Psoas muscle (tissue), 8 donors: ENCODE measurements around the gene NBL1. TPM values are rescaled to one million over a fixed set of nuclear protein-coding genes. Genes with fewer than 3 reads are reported as not detected.

Experiments used
- ATAC-seq, 4 donors: fragments of 200-7000 bp; cut with Tn5 transposase; one replicate each; pipeline ENCODE4 v1.9.1; 2020; ENCODE audit warnings: moderate library complexity in 3 of 4, mild to moderate bottlenecking in 2 of 4
- DNase-seq, 2 donors: peaks; one replicate each; pipeline ENCODE4 v3.0.0-alpha.2; 2020
- H3K27ac ChIP-seq: fragments of 200-600 bp; one replicate; pipeline ENCODE4 v1.8.0; 2022
- H3K27me3 ChIP-seq, 3 donors: fragments of 200-600 bp in 1 of 3; one replicate each; pipeline versions ENCODE4 v1.6.1 to v1.8.0; 2013 to 2022; ENCODE audit warnings: low read length in 2 of 3, mild to moderate bottlenecking in 2 of 3, moderate library complexity in 1 of 3; ENCODE audit not compliant: insufficient read depth in 3 of 3
- H3K36me3 ChIP-seq, 2 donors: fragments of 200-600 bp in 1 of 2; one replicate each; pipeline versions ENCODE4 v1.6.1 to v1.8.0; 2013 to 2022; ENCODE audit warnings: low read depth in 1 of 2, mild to moderate bottlenecking in 1 of 2, moderate library complexity in 1 of 2; ENCODE audit not compliant: insufficient read depth in 1 of 2
- H3K4me1 ChIP-seq: fragments of 200-600 bp; one replicate; pipeline ENCODE4 v1.8.0; 2022
- H3K4me3 ChIP-seq: fragments of 200-600 bp; one replicate; pipeline ENCODE4 v1.8.0; 2022; ENCODE audit warnings: mild to moderate bottlenecking
- H3K9me3 ChIP-seq: fragments of 200-600 bp; one replicate; pipeline ENCODE4 v1.8.0; 2022
- CTCF ChIP-seq: fragments of 200-600 bp; IDR thresholded peaks from one replicate; pipeline ENCODE4 v1.8.0; 2022; ENCODE audit warnings: antibody characterized with exemption
- WGBS, 3 donors: extraction: QIAGEN DNeasy Blood & Tissue Kit; methylation state at CpG; one replicate each; pipeline versions ENCODE4 v1.1.6 to v1.1.7; 2013; 5-methylcytosine and 5-hydroxymethylcytosine counted together
- intact Hi-C, 2 donors: fragments of 100-400 bp; cut with DNase I; formaldehyde crosslinking; loops; one replicate each; pipeline versions ENCODE4 v1.11.0 to v1.14.2; 2022
- polyA plus RNA-seq, 3 donors: library from polyadenylated mRNA; stranded (reverse); fragments of 200-250 nt; gene quantifications; one replicate each; pipeline ENCODE4 v1.2.3, GENCODE V29; 2013
- total RNA-seq, 4 donors: library from RNA; stranded (reverse); fragmentation: NEBNext Ultra II Directional in 2 of 4; extraction: Animal tissue kit (Norgen Biotek cat#: 25700) in 2 of 4; gene quantifications; one replicate each; pipeline versions ENCODE4 v1.2.1 to v1.2.4, GENCODE V29; 2021 to 2023
- donor health status: healthy with polysubstance abuse.
- donor health status: DM: no; HTN: no; CAD: no; lungs with moderate emphysema.
- donor health status: Bipolar disorder and iron deficiency.
- donor health status: healthy.
- donor health status: DM: yes; HTN: yes; CAD: no.
- donor health status: DM: no; HTN: no; CAD: no.
- donor health status: DM: no; HTN: no; CAD: no.
- donor health status: DM: yes; HTN: yes; CAD: no.

Gene NBL1
- total and polyA plus RNA-seq, 7 donors: 11.8 to 22.8 (median 13.0) TPM

GRCh38 chr1:19657511-19657910 is 13.4 kb downstream of the NBL1 start:
- Histone ChIP-seq H3K27me3 (peaks cover 0 to 3% (median 0%) of the 10 kb centered on the region in 3 donors), H3K36me3 (no peaks in the 10 kb centered on the region), H3K4me3 (no peak overlapping the region), H3K27ac (no peak overlapping the region), H3K4me1 (no peaks in the 10 kb centered on the region), H3K9me3 (no peaks in the 10 kb centered on the region)
- intact Hi-C loops: loop anchor here in 1 of 2 donors (2.0 to 10.0 kb wide), 3 partner anchors 273 to 403 kb away; partner anchors contain the start of genes EMC1 and MRTO4
- ATAC-seq (no peak), DNase-seq (peak in 1 of 2 donors; percentile 32)
- TF ChIP-seq CTCF: no peak
- WGBS, 3 donors: 87 to 90% (median 87%) methylated on average over 10 of the region's 10 CpGs

DNA sequence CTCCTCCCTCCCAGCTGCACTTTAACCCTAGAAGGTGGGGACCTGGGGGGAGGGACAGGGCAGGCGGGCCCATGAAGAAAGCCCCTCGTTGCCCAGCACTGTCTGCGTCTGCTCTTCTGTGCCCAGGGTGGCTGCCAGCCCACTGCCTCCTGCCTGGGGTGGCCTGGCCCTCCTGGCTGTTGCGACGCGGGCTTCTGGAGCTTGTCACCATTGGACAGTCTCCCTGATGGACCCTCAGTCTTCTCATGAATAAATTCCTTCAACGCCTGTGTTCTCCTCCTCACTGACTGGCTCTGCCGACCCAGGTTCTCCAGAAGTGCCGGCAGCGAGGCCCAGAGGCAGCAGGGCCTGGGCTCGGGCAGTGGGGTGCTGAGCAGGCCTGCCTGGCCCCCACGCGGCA is 14.1 kb downstream of the NBL1 start:
- Histone ChIP-seq H3K27me3 (peaks cover 0 to 6% (median 0%) of the 10 kb centered on the region in 3 donors), H3K4me3 (no peak overlapping the region), H3K4me1 (no peaks in the 10 kb centered on the region), H3K27ac (no peak overlapping the region), H3K36me3 (no peaks in the 10 kb centered on the region), H3K9me3 (no peaks in the 10 kb centered on the region)
- 85 to 94% (median 90%) methylated on average over 11 to 13 of the region's 13 CpGs for WGBS, 3 donors
- intact Hi-C loops: loop anchor here in 1 of 2 donors (10.0 kb wide), 2 partner anchors 273 to 403 kb away; partner anchors contain the start of genes EMC1 and MRTO4
- ATAC-seq (no peak), DNase-seq (peak in 1 of 2 donors; percentile 50)
- TF ChIP-seq CTCF: no peak

- intact Hi-C loops: loop anchor here in 1 of 2 donors (1.0 kb wide), 1 partner anchor 43 kb away; no protein-coding TSS in a partner anchor
- H3K9me3 ChIP-seq: no peaks in the 10 kb centered on the region
- no peaks in the 10 kb centered on the region for H3K4me1 ChIP-seq
- WGBS, 3 donors: 9 to 19% (median 13%) methylated on average over 9 of the region's 9 CpGs
- TF ChIP-seq CTCF: peak; percentile 78
- H3K27ac ChIP-seq: no peak overlapping the region
- peaks cover 0 to 38% (median 13%) of the 10 kb centered on the region in 3 donors for H3K27me3 ChIP-seq
- no peaks in the 10 kb centered on the region for H3K36me3 ChIP-seq
- ATAC-seq: peak in 1 of 4 donors; percentile 38
- DNase-seq: no peak
- no peak overlapping the region for H3K4me3 ChIP-seq
These were observed 17.7 kb downstream of the NBL1 start for GRCh38 chr1:19661721-19662228.

DNA sequence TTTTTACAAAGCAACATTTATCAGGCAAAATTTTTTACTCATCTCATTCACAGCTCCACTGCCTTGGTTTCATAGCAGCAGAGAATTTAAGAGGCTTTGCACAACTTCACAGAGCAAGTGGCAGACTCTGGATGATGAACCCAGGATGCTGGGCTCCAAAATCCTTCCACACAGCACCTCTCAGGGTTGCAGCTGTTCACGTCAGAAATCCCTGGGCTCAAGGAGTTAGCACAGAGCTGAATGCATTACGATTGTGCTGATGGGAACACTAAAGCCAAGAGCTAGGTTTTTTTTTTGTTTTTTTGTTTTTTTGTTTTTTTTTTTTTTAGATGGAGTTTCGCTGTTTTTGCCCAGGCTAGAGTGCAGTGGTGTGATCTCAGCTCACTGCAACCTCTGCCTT is 18.2 kb downstream of the NBL1 start:
- H3K27ac ChIP-seq: no peak overlapping the region
- H3K4me3 ChIP-seq: no peak overlapping the region
- TF ChIP-seq CTCF: no peak
- H3K36me3 ChIP-seq: no peaks in the 10 kb centered on the region
- DNase-seq: no peak
- intact Hi-C loops: no loop called here
- peaks cover 0 to 44% (median 16%) of the 10 kb centered on the region in 3 donors for H3K27me3 ChIP-seq
- 19 to 36% (median 32%) methylated on average over 3 of the region's 3 CpGs for WGBS, 3 donors
- ATAC-seq: no peak
- H3K4me1 ChIP-seq: no peaks in the 10 kb centered on the region
- no peaks in the 10 kb centered on the region for H3K9me3 ChIP-seq
